NCI-H2107 treated with DMSO at 0.1 percent for 48 hours (cell line): ENCODE results near the gene IDUA.

Experiments used
- DNase-seq: peaks from one replicate; lab custom pipeline; 2025; ENCODE audit not compliant: unreplicated experiment; lab: John Stamatoyannopoulos, UW

IDUA gene

DNA sequence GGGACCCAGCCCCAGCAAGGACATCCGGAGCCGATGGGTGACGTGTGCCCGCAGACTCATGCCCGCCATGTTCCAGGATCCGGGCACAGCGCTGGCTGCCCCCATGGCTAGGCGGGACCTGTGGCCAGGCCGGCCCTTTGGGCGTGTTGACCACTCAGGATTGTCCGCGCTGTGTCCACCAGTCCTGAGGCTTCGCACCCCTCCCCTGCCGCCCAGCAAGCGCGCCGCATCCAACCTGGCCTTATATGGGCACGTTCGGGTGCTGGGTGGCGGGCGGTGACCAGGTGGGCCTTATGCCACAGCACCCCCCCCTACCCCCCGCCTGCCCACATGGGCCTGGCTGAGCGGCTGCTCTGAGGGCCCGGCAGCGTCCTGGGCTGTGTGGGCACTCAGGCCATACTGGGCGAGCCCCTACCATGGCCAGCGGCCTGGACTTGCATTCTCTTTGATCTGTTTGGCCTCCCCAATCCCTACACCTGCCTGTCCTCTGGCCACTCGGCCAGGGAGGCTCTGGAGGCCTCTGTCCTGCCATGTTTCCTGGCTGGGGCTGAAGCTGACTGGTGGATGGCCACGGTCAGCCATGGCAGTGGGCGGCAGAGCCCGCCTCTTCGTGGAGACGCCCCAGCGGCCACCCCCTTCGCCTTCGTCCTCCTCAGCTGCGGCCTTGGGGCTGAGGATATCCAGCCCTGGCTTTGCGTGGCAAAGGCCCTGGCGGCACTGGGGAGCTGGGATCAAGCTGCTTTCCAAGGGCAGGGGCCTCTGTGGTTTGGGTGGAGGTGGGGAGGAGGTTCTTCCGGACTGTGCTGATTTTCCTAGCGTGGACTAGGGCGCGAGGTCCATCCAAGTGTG is 26.6 kb downstream of the IDUA start:
- no peak for DNase-seq

DNA sequence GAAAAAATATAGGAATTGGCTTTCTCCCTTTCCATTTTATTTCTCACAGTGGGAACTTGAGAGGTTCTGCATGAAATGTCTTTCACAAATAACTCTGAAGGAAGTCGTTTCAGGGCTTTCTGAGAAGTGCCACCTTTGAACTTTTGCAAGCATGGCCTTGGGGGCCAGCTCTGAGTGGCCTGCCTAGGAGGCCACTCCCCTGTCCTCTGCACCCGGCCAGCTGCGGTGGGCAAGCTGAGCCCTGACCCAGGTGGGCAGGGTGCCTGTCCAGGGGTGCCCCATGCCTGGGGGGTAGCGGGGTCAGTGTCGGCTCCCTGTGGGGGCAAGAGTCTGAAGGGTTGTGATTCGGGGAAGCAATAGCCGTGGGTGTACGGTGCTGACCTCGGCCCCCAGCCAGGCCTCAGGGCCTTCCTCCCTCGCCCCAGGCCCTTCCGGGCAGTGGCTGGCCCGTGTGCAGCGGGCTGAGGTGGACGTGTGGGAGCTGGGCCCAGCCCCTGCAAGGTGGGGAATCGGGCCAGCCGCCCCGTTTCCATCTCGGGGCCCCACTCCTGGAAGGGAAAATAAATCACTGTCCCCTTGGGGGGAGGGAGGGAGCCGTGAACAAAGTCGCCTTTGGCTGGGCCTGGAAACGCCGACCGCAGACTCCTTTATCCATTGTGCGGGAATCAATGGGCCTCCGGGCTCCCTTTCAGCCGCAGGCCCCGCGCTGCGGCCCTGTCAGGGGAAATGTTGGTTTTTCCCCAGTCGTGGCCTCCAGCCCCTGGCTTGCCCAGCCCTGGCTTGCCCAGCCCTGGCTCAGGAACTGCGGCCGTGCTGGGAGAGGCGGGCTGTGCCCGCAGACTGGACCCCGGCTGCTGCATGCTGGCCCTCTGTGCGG is 27.7 kb downstream of the IDUA start:
- DNase-seq, result no peak

DNA sequence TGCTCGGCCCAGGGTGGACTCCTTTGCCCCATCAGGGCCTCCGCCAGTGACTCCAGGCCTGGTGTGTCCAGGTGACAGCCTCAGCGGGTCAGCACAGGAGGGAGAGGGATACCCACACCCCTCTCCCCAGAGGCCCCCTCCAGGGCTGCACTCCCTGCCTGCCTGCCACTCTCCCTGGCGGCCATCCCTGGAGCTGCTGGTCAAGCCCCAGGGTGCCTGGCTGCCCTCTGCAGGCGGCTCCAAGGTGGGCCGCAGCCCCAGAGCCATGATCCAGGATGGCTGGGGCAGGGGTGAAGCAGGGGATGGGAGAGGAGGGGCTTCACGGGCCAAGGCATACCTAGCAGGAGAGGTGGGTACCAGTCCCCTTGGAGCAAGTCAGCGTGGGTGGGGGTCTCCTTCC is 28.3 kb downstream of the IDUA start:
- DNase-seq, result no peak

DNA sequence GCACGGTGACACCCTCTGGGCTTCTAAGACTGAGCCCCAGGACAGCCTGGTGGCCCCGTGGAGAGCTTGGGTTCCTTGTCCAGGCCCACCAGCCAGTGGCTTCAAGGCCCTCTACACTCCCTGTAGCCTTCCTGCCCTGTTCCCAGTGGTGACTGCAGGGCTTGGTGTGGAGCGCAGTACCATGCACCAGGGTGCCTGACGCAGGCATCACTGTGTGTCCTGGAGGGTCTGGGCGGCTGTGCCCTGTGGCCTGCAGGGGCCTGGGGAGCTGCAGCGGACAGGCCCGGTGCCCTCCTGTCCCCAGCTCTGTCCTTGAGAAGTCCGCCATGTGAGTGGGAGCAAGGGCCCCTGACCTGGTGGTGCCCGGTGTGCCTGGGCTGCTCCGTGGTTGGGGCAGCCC is 28.9 kb downstream of the IDUA start:
- no peak for DNase-seq

DNA sequence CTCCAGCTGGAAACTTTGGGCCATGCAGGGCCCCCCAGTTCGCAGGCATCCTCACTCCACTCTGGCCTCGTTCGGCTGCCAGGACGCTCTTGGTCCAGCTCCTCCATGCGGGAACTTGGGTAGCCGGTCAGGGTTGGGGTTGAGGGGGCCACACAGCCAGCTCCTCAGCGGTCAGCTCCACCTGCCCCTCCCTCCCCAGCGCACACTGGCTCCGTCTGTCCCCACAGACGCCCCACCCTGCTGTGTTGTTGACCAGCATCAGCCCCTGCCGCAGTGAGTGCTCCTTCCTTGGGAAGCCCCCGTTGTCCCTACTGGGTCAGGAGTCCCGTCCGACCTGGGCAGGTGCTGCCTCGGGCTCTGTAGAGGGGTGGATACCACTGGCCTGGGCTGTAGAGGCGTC is 30.4 kb downstream of the IDUA start:
- no peak for DNase-seq

DNA sequence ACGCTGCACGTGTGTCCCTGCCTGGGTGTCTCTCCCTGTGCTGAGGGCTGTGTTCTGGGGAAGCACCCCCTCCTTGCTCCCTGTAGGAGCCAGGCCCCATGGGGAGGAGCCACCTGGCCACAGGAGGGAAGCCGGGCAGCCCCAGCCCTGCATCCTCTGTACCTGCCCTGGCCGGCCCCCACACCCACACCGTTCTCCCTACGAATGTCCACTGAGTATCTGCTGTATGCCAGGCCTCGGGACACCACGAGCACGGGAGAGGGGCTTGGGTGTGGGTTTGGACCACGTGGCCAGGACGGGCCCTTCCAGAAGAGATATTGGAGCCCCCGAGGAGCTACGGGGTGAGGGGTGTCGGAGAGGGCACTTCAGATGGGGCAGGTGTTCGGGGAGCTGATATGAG is 30.9 kb downstream of the IDUA start:
- DNase-seq, result no peak

DNA sequence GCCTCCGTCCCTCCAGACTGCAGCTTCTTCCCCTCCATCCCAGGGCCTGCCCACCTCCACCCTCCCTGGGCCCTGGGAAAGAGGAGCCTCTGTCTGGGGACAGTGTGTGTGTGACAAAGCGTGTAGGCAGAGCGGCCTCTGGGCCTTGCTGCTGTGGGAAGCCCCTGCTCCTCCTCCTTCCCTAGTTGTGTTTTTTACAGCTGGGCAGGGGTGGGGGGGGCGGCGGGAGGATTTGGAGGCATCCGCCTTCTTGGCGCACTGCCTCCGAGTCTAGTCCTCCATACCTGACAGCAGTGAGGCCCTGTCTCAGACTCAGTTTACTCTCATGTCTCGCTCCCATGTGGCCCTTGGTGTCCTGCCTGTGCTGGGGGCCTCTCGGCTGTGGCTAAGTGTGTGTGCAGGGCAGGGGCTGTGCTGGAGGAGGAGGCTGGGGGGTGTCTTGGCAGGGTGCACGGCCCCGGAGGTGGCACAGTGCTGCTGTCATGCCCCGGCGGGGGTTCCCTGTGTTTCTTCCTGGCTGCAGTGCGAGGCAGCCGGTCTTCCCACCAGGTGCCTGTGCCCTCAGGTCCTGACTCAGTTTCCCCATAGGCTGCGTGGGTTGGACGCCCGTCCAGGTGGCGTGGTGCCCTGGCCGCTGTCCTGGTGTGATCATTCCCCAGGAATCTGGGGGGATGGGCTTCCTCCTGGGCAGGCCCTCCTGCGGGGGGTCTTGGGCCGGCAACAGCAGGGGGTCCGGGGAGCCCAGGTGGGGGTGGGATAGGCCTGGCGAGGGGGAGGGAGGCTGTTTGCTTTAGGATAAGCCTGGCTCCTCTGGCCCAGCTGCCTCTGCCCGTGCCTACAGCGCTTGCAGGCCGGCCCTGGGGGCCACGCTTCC is 31.5 kb downstream of the IDUA start:
- no peak for DNase-seq

DNA sequence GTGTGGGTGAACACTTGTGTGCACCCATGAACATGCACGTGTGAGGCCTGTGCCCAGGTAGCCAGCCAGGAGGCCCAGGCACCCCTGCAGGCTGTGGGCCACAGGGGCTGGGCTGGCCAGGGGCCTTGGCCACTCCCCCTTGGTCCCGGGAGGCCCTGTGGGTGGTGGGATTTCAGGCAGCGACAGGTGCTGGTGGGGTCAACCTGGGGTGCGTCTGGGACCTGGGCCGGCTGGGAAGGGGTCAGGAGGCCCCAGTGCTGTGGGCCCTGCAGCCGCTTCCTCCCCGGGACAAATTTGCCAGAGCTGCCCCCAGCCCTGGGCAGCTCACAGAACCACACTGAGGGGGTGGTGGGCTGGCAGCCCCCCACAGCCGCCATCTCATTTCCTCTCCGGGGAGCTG is 32.5 kb downstream of the IDUA start:
- no peak for DNase-seq

DNA sequence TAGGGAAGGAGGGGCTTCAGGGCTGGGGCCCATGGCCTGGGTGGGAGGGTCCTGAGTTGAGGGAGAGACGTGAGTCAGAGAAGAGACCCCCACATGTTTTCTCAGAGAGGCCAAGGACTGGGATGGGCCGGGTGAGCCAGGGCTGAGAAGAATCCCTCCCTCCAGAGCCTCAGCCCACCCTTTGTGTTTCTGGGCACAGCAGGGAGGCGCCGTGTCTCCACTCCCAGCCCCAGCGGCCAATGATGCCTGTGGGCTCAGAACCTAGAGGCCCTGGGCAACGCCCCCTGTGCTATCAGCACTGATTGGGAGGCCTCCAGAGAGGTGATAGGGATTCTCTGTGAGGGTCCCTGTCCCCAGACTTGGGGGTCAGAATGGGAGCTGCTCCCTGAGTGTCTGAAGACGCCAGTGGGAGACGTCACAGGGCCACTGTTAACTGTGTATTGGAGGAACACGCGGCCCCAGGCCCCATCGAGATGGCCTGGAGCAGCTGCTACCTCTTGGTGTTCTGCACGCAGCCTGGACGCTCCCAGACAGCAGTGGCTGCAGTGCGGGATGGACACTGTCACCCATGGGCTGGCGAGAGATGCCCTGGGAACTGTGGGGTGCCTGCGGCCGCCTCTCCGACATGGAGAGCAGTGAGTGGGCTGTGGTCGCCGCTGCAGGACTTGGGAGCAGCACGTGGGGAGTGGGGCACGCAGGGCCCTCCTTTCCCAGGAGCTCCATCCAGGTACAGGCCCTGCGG is 33.1 kb downstream of the IDUA start:
- no peak for DNase-seq

DNA sequence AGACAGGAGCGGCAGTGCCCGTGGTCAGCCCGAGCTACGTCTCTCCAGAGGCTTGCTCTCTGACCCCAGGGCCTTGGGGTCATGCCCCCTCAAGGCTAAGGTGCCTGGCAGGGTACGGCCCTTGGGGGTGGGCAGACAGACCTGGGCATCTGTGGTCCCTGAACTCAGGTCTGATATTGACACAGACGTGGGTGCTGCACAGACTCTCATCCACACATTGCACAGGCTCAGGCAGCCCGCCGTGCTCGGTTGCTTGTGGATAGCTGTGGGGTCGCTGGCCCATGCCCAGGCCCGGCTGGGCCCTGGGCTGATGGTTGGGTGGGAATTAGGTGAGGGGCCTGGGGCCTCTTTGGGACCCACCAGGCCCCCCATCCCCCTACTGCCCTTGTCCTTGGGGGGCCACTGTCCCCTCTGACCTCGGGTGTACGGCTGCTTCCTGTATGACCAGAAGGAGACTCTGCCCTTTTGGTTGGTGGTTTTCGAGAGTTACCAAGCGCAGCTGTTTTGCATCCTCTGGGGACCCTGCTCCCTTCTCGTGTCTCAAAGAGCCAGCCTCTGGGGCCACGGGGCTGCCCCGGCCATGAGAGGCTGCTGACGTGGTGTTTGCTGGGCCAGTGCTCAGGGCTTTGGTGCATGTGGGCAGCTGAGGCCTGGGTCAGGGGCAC is 34.7 kb downstream of the IDUA start:
- DNase-seq, result no peak

DNA sequence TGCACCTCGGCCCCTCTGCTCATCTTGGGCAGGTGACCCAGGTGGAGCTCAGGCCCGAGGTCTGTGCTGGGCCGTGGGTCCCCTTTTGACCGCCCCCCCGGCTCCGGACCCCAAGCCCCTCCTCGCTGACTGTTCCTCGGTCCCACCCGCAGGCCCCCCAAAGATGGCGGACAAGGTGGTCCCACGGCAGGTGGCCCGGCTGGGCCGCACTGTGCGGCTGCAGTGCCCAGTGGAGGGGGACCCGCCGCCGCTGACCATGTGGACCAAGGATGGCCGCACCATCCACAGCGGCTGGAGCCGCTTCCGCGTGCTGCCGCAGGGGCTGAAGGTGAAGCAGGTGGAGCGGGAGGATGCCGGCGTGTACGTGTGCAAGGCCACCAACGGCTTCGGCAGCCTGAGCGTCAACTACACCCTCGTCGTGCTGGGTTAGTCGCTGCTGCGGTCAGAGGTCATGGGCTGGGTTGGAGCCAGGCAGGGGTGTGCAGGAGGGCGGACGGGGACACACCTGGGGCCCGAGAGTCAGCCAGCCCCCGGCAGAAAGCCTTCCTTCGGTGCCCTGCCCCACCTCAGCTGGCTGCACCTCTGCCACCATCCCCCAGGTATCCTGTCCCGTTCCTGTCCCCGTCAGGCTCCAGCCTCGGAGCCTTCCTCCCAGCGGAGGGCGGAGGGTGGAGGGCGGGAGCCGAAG is 35.4 kb downstream of the IDUA start:
- no peak for DNase-seq

DNA sequence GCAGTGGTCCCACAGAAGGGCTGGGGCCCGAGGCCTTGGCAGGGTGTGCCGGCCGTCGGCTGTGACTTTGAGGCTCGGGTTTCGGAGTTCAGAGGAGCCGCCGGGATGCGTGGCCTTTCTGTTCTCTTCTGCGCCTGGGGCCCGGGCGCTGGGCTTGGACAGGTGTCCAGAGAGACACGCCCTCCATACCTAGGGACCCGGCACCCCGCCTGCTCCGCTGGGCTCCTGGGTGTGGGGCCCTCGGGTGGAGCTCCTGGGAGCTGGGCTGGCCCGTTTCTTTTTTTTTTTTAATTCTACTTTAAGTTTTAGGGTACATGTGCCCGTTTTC is 35.9 kb downstream of the IDUA start:
- no peak for DNase-seq

DNA sequence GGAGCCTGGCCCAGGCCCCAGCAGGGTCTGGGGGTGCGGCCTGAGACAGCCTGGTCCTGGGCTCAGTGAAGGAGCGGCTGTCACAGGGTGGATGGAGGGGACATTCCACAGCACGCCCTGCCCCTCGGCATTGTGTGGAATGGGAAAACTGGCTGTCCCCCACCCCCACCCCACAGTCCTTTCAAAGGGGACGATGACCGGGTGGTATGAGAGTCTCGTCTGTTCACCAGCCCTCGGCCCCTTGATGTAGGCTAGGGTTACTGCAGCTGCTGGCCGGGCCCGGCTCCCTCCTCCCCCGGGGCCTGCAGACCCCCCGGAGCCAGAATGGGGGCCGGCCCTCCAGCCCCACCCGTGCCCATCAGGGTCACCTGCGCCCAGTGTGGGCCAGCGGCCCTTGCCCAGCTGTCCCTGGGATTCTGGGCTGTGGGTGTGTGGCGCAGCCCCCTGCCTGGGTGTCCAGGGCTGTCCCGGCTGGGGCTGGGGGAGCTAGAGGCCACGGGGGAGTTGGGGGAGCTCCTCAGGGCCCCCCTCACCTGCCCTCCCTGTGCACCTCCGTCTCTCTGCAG is 36.3 kb downstream of the IDUA start:
- DNase-seq, result no peak

DNA sequence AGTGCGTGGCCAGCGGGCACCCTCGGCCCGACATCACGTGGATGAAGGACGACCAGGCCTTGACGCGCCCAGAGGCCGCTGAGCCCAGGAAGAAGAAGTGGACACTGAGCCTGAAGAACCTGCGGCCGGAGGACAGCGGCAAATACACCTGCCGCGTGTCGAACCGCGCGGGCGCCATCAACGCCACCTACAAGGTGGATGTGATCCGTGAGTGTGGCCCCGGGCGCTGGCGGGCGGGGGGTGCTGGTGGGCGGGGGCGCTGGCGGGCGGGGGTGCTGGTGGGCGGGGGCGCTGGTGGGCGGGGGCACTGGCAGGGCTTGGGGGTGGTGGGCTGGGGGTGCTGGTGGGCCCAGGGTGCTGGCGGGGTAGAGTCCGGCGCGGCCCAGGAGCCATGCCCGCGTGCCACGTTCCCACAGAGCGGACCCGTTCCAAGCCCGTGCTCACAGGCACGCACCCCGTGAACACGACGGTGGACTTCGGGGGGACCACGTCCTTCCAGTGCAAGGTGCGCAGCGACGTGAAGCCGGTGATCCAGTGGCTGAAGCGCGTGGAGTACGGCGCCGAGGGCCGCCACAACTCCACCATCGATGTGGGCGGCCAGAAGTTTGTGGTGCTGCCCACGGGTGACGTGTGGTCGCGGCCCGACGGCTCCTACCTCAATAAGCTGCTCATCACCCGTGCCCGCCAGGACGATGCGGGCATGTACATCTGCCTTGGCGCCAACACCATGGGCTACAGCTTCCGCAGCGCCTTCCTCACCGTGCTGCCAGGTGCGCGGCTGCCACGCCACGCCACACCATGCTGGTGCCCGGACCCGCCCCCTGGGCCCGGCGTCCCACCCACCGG is 37.3 kb downstream of the IDUA start:
- DNase-seq, result no peak

DNA sequence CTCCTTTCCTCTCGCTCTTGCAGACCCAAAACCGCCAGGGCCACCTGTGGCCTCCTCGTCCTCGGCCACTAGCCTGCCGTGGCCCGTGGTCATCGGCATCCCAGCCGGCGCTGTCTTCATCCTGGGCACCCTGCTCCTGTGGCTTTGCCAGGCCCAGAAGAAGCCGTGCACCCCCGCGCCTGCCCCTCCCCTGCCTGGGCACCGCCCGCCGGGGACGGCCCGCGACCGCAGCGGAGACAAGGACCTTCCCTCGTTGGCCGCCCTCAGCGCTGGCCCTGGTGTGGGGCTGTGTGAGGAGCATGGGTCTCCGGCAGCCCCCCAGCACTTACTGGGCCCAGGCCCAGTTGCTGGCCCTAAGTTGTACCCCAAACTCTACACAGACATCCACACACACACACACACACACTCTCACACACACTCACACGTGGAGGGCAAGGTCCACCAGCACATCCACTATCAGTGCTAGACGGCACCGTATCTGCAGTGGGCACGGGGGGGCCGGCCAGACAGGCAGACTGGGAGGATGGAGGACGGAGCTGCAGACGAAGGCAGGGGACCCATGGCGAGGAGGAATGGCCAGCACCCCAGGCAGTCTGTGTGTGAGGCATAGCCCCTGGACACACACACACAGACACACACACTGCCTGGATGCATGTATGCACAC is 38.2 kb downstream of the IDUA start:
- DNase-seq, result no peak

DNA sequence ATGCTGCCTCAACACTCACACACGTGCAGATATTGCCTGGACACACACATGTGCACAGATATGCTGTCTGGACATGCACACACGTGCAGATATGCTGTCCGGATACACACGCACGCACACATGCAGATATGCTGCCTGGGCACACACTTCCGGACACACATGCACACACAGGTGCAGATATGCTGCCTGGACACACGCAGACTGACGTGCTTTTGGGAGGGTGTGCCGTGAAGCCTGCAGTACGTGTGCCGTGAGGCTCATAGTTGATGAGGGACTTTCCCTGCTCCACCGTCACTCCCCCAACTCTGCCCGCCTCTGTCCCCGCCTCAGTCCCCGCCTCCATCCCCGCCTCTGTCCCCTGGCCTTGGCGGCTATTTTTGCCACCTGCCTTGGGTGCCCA is 39.3 kb downstream of the IDUA start:
- DNase-seq, result no peak

DNA sequence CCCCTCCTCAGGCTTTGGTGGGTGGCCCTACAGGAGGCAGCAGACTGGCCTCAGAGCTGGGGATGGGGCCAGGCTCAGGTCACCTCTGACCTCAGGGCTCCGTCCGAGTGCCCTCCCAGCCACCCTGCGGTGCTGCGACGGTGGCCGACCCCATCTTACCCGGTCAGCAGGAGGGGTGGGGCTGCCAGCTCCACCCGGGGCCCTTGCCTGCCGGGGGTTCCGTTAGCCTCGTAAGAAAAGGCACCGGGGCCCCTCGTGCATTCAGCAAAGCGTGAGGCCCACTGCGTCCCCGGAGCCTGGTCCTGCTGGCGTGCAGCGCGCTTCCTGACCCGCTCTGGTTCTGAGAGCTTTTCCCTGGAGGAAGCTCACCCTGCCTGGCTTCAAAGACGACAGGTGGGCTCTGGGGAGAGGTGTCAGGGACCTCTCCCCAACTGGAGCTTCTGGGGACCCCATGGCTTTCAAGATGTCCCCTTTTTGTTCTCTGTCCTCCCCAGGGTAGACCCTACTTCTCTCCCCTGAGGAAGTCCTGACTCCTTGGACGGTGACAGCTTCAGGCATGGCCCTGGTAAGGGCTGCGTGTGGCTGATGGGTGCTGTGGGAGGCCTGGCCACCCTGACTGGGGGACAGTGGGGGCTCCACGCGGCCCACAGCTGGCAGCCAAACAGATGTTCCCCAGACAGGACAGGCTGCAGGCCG is 40.5 kb downstream of the IDUA start:
- no peak for DNase-seq
